ENCODE results near the gene PCED1B.

The PCED1B gene, protein sequence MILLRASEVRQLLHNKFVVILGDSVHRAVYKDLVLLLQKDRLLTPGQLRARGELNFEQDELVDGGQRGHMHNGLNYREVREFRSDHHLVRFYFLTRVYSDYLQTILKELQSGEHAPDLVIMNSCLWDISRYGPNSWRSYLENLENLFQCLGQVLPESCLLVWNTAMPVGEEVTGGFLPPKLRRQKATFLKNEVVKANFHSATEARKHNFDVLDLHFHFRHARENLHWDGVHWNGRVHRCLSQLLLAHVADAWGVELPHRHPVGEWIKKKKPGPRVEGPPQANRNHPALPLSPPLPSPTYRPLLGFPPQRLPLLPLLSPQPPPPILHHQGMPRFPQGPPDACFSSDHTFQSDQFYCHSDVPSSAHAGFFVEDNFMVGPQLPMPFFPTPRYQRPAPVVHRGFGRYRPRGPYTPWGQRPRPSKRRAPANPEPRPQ

DNA sequence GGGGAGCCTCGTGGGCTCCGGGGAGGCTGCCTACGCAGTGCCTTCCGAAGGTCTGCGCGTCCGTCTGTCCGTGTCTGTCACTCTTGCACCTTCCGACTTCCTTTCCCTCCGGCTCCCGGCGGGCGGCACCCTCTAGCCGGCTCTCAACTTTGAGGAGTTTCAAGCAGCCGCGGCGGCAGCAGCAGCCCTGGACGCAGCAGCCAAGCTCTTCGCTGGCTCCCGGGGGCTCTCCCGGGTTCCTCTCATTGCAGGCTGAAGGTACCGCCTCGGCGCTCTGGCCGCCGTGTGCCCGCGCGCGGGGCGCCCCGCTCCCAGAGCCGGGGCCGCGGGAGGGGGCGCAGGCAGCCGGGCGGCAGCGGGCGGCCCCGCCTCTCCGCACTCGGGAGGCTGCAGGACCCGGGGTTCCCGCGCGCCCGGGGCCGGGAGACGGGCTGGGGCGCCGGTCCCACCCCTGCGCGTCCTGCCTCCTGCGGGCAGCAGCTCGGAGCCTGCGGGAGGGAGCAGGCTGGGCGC lies at the start of gene PCED1B, which contains the start of gene AMIGO2:
PCED1B (plus strand) TSS at position 154 of the 513 bp plus-strand sequence. CDS start 155,443 bp downstream, outside the sequence.
AMIGO2 (minus strand) TSS at position 492 of the 513 bp plus-strand sequence. CDS start 957 bp downstream, outside the sequence.
- TF ChIP-seq YY1 (IDR thresholded peaks at IDR 0.05; ENCODE audit: low read depth) (no peak), TCF12 (IDR thresholded peaks at IDR 0.05; ENCODE audit: low read depth) (0 out of 2 replicates have a peak, but pooled peaks have one; percentile 23), EP300 (IDR thresholded peaks at IDR 0.05; ENCODE audit: borderline replicate concordance) (no peak), CREB1 (IDR thresholded peaks at IDR 0.05; ENCODE audit: low read depth) (no peak), RAD21 (IDR thresholded peaks at IDR 0.05; ENCODE audit: low read depth) (peak; percentile 66), TAF1 (IDR thresholded peaks at IDR 0.05; ENCODE audit: low read depth) (peak; percentile 41; the same call in 1 of the 2 replicates)
- TF ChIP-seq, protein P1, sequence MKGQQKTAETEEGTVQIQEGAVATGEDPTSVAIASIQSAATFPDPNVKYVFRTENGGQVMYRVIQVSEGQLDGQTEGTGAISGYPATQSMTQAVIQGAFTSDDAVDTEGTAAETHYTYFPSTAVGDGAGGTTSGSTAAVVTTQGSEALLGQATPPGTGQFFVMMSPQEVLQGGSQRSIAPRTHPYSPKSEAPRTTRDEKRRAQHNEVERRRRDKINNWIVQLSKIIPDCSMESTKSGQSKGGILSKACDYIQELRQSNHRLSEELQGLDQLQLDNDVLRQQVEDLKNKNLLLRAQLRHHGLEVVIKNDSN (IDR thresholded peaks at IDR 0.05): no peak
- TF ChIP-seq, protein P2, sequence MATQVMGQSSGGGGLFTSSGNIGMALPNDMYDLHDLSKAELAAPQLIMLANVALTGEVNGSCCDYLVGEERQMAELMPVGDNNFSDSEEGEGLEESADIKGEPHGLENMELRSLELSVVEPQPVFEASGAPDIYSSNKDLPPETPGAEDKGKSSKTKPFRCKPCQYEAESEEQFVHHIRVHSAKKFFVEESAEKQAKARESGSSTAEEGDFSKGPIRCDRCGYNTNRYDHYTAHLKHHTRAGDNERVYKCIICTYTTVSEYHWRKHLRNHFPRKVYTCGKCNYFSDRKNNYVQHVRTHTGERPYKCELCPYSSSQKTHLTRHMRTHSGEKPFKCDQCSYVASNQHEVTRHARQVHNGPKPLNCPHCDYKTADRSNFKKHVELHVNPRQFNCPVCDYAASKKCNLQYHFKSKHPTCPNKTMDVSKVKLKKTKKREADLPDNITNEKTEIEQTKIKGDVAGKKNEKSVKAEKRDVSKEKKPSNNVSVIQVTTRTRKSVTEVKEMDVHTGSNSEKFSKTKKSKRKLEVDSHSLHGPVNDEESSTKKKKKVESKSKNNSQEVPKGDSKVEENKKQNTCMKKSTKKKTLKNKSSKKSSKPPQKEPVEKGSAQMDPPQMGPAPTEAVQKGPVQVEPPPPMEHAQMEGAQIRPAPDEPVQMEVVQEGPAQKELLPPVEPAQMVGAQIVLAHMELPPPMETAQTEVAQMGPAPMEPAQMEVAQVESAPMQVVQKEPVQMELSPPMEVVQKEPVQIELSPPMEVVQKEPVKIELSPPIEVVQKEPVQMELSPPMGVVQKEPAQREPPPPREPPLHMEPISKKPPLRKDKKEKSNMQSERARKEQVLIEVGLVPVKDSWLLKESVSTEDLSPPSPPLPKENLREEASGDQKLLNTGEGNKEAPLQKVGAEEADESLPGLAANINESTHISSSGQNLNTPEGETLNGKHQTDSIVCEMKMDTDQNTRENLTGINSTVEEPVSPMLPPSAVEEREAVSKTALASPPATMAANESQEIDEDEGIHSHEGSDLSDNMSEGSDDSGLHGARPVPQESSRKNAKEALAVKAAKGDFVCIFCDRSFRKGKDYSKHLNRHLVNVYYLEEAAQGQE (IDR thresholded peaks at IDR 0.05; ENCODE audit: low read depth): no peak

DNA sequence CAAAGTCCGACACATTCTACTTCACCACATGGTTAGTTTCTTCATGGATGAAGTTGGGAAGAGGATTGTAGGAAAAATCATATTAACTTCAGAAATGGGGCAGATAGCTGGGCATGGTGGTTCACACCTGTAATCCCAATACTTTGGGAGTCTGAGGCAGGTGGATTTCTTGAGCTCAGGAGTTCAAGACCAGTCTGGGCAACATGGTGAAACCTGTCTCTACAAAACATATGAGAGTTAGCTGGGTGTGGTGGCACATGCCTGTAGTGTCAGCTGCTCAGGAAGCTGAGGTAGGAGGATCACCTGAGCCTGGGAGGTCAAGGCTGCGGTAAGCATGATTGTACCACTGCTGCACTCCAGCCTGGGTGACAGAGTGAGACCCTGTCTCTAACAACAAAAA lies 49.5 kb upstream of the PCED1B start:
- TF ChIP-seq, protein P1 (IDR thresholded peaks at IDR 0.05): no peak
- TF ChIP-seq ZBTB7A (IDR thresholded peaks at IDR 0.05; ENCODE audit: low read depth) (no peak), CEBPB (IDR thresholded peaks at IDR 0.05) (no peak), EGR1 (IDR thresholded peaks at IDR 0.05) (no peak), TCF12 (IDR thresholded peaks at IDR 0.05; ENCODE audit: low read depth) (no peak), TEAD4 (IDR thresholded peaks at IDR 0.05) (no peak), CREB1 (IDR thresholded peaks at IDR 0.05; ENCODE audit: low read depth) (no peak), EP300 (IDR thresholded peaks at IDR 0.05; ENCODE audit: borderline replicate concordance) (no peak), FOXM1 (IDR thresholded peaks at IDR 0.05; ENCODE audit: borderline replicate concordance, low read depth) (no peak)
- TF ChIP-seq, protein P3, sequence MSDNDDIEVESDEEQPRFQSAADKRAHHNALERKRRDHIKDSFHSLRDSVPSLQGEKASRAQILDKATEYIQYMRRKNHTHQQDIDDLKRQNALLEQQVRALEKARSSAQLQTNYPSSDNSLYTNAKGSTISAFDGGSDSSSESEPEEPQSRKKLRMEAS (IDR thresholded peaks at IDR 0.05): no peak

DNA sequence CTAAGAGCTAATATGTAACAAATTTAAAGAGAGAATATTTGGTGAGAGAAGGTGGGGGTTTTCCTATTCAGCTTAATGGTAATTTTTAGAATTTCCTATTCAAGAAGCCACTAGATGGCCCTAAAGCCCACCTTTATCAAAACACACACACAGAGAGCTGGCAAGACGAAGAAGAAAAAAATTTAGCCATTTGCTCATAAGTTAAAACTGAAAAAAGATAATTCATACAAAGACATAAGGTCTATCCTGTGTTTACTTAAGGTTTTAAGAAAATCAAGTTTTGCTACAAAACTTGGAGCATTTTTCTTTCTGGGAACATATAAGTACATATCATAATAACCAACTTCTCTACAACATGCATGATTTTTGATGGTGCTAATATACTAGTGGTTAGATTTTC lies 46.8 kb upstream of the PCED1B start:
- TF ChIP-seq CREB1 (IDR thresholded peaks at IDR 0.05; ENCODE audit: low read depth): peak; percentile 9; the same call in 1 of the 2 replicates
- TF ChIP-seq RAD21 (IDR thresholded peaks at IDR 0.05; ENCODE audit: low read depth): peak; percentile 92
- TF ChIP-seq FOXM1 (IDR thresholded peaks at IDR 0.05; ENCODE audit: borderline replicate concordance, low read depth): no peak
- no peak for TF ChIP-seq ZBTB7A (IDR thresholded peaks at IDR 0.05; ENCODE audit: low read depth)

DNA sequence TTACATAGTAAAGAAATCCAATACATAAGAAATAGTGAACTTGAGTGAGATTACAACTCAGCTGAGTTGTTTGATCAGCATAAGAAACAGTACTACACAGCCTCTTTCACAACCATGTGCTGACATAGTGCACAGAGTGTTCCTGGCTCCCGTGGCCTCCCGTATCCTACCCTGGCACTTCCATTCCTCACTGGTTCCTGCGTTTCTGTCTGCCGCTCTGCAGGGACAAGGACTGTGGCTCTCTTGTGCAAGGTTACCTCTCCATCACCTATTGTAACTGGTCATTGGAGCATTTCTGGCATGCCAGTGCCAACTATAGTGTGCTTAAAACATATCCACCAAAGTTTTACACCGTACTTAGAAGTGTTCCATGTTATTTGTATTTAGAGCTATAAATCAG lies 46.3 kb upstream of the PCED1B start:
- TF ChIP-seq, protein P2 (IDR thresholded peaks at IDR 0.05; ENCODE audit: low read depth): no peak
- TF ChIP-seq TEAD4 (IDR thresholded peaks at IDR 0.05): peak; percentile 48; the same call in 1 of the 2 replicates
- no peak for TF ChIP-seq EP300 (IDR thresholded peaks at IDR 0.05; ENCODE audit: borderline replicate concordance)
- no peak for TF ChIP-seq EGR1 (IDR thresholded peaks at IDR 0.05)
- 0 out of 2 replicates have a peak, but pooled peaks have one; percentile 25 for TF ChIP-seq NFIC (IDR thresholded peaks at IDR 0.05)
- TF ChIP-seq CREB1 (IDR thresholded peaks at IDR 0.05; ENCODE audit: low read depth): no peak
- TF ChIP-seq, protein P3 (IDR thresholded peaks at IDR 0.05): peak; percentile 75
- no peak for TF ChIP-seq RAD21 (IDR thresholded peaks at IDR 0.05; ENCODE audit: low read depth)
- TF ChIP-seq YY1 (IDR thresholded peaks at IDR 0.05; ENCODE audit: low read depth): peak; percentile 39; the same call in 1 of the 2 replicates
- peak; percentile 53 for TF ChIP-seq CEBPB (IDR thresholded peaks at IDR 0.05)
- TF ChIP-seq FOXM1 (IDR thresholded peaks at IDR 0.05; ENCODE audit: borderline replicate concordance, low read depth): no peak

DNA sequence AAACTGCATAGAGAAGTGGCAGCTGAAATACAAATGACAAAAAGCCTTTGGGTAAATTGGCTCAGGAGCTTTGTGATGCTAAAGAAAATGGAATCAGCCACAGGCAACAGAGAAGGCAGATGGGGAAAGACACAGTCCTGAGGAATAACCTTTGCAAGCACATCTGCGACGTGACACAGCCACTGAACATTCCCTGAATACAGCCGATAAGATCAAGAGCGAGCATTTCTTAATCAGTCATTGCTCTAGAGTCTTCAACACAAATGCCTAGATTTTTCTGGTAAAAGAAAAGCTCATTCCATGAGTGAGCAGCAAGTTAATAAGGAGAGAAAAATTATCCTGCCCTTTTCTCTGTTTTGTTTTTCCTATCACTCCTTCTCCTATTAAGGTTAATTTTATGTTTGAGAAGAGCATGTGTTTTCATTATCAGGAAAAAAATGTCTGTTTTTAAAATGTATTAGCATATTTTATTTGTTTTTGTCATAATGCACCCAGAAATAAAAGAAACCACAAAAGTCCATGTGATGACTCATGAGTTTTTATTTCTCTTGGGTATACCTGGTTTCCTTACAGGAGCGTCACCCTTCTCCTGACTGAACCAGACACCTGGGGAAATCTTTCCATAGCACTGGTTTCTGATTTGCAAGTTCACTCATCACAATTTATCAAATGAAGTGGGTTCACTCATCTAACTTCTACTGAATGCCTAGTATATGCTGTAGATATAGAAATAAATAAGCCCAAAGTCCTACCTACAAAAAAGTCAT lies 45.4 kb upstream of the PCED1B start:
- no peak for TF ChIP-seq YY1 (IDR thresholded peaks at IDR 0.05; ENCODE audit: low read depth)
- TF ChIP-seq, protein P3 (IDR thresholded peaks at IDR 0.05): no peak
- TF ChIP-seq EGR1 (IDR thresholded peaks at IDR 0.05): no peak
- TF ChIP-seq, protein P1 (IDR thresholded peaks at IDR 0.05): no peak
- TF ChIP-seq TEAD4 (IDR thresholded peaks at IDR 0.05): no peak
- TF ChIP-seq CREB1 (IDR thresholded peaks at IDR 0.05; ENCODE audit: low read depth): no peak
- no peak for TF ChIP-seq FOXM1 (IDR thresholded peaks at IDR 0.05; ENCODE audit: borderline replicate concordance, low read depth)
- no peak for TF ChIP-seq TAF1 (IDR thresholded peaks at IDR 0.05; ENCODE audit: low read depth)
- TF ChIP-seq CEBPB (IDR thresholded peaks at IDR 0.05): no peak
- TF ChIP-seq, protein P2 (IDR thresholded peaks at IDR 0.05; ENCODE audit: low read depth): no peak
- TF ChIP-seq RAD21 (IDR thresholded peaks at IDR 0.05; ENCODE audit: low read depth): no peak
- TF ChIP-seq ZBTB7A (IDR thresholded peaks at IDR 0.05; ENCODE audit: low read depth): no peak
- TF ChIP-seq EP300 (IDR thresholded peaks at IDR 0.05; ENCODE audit: borderline replicate concordance): no peak
- TF ChIP-seq TCF12 (IDR thresholded peaks at IDR 0.05; ENCODE audit: low read depth): no peak
- TF ChIP-seq NFIC (IDR thresholded peaks at IDR 0.05): no peak
